Sigmoid colon (tissue), 4 donors: ENCODE results near the gene PDXDC1.
"Not testable (repeated sequence)": the region's sequence is repeated elsewhere in the genome, so short reads cannot be mapped to it uniquely, and the experiment has no call there.

Experiments used
- CTCF ChIP-seq, 4 experiments: fragments of 450-650 bp in 3 of 4; fragments of 200-600 bp in 1 of 4; IDR thresholded peaks; one replicate each; pipeline ENCODE4 v1.5.1; 2016 to 2019; ENCODE audit warnings: antibody characterized with exemption in 4 of 4, mild to moderate bottlenecking in 3 of 4, moderate library complexity in 2 of 4
- EP300 ChIP-seq, 4 donors: sonication (generic); formaldehyde crosslinking; IDR thresholded peaks; one replicate each; pipeline ENCODE4 v1.6.1; 2017; ENCODE audit warnings: antibody characterized with exemption in 4 of 4
- POLR2A ChIP-seq, 2 donors: fragments of 450-650 bp; IDR thresholded peaks; one replicate each; pipeline ENCODE4 v1.6.1; 2016; ENCODE audit warnings: antibody characterized with exemption in 2 of 2, mild to moderate bottlenecking in 2 of 2, moderate library complexity in 2 of 2
- POLR2AphosphoS5 ChIP-seq, 4 donors: sonication (generic); formaldehyde crosslinking; IDR thresholded peaks; one replicate each; pipeline ENCODE4 v1.6.1; 2017; ENCODE audit warnings: antibody characterized with exemption in 4 of 4

GRCh38 chr16:15154650-15155562 lies 180.1 kb downstream of the PDXDC1 start:
- not testable (repeated sequence) for TF ChIP-seq CTCF, POLR2A (IDR thresholded peaks at IDR 0.05)
- TF ChIP-seq EP300 (IDR thresholded peaks at IDR 0.05), result peak in 1 of 4 donors; percentile 56
- peak; percentile 56 to 84 (median 72) for TF ChIP-seq POLR2AphosphoS5 (IDR thresholded peaks at IDR 0.05)
